ENCODE data around the gene MICB.
"Not testable (repeated sequence)": the region's sequence is repeated elsewhere in the genome, so short reads cannot be mapped to it uniquely, and the experiment has no call there.

The MICB gene

GRCh38 chr6:31502586-31502985, 4.6 kb downstream of the MICB start:
- H2AFZ ChIP-seq (ENCODE audit: low read length), result no peak overlapping the region
- peaks cover 99% of the 10 kb centered on the region for H3K79me2 ChIP-seq (ENCODE audit: low read length)
- H4K20me1 ChIP-seq (ENCODE audit: insufficient read depth, low read length), result peaks cover 56% of the 10 kb centered on the region
- TF ChIP-seq CTCF (IDR thresholded peaks at IDR 0.05; ENCODE audit: low read length) (no peak), EZH2 (optimal IDR thresholded peaks at IDR 0.05; ENCODE audit: low read depth, low read length) (no peak), EZH2phosphoT487 (IDR thresholded peaks at IDR 0.05; ENCODE audit: low read length) (no peak)
- no peak overlapping the region for H3K9ac ChIP-seq (ENCODE audit: low read length)
- H3K27ac ChIP-seq (ENCODE audit: low read length), result no peak overlapping the region
- no peaks in the 10 kb centered on the region for H3K4me1 ChIP-seq (ENCODE audit: low read length)
- DNase-seq, result no peak
- no peaks in the 10 kb centered on the region for H3K27me3 ChIP-seq (replicated peaks; ENCODE audit: insufficient read depth, low read length)
- no peak overlapping the region for H3K4me3 ChIP-seq (ENCODE audit: low read length)
- H3F3A ChIP-seq (ENCODE audit: insufficient read depth, low read length), result peaks cover under 1% of the 10 kb centered on the region
- H3K36me3 ChIP-seq (replicated peaks; ENCODE audit: insufficient read depth, low read length), result no peaks in the 10 kb centered on the region; the same call in 1 of the 2 replicates
- no peaks in the 10 kb centered on the region for H3K9me2 ChIP-seq (replicated peaks; ENCODE audit: insufficient read depth, low read length)
- H3K4me2 ChIP-seq (ENCODE audit: low read depth, low read length), result no peak overlapping the region
- H3K9me3 ChIP-seq (replicated peaks; ENCODE audit: insufficient read depth, low read length), result no peaks in the 10 kb centered on the region

- Histone ChIP-seq H3K79me2 (ENCODE audit: low read length) (peaks cover 40% of the 10 kb centered on the region), H4K20me1 (ENCODE audit: insufficient read depth, low read length) (peaks cover 18% of the 10 kb centered on the region)
- not testable (repeated sequence) for H3K9ac ChIP-seq (ENCODE audit: low read length); H3F3A ChIP-seq (ENCODE audit: insufficient read depth, low read length); H3K27me3 ChIP-seq (replicated peaks; ENCODE audit: insufficient read depth, low read length); H3K4me1 ChIP-seq (ENCODE audit: low read length); H3K9me2 ChIP-seq (replicated peaks; ENCODE audit: insufficient read depth, low read length); H2AFZ ChIP-seq (ENCODE audit: low read length); DNase-seq; H3K4me2 ChIP-seq (ENCODE audit: low read depth, low read length); H3K4me3 ChIP-seq (ENCODE audit: low read length); H3K9me3 ChIP-seq (replicated peaks; ENCODE audit: insufficient read depth, low read length); H3K27ac ChIP-seq (ENCODE audit: low read length); H3K36me3 ChIP-seq (replicated peaks; ENCODE audit: insufficient read depth, low read length)
Measured at GRCh38 chr6:31509036-31509435, 11.1 kb downstream of the MICB start.

- Histone ChIP-seq H3K4me2 (ENCODE audit: low read depth, low read length) (no peak overlapping the region), H3K9ac (ENCODE audit: low read length) (no peak overlapping the region), H3K27me3 (replicated peaks; ENCODE audit: insufficient read depth, low read length) (no peaks in the 10 kb centered on the region), H4K20me1 (ENCODE audit: insufficient read depth, low read length) (peaks cover 11% of the 10 kb centered on the region), H3K9me3 (replicated peaks; ENCODE audit: insufficient read depth, low read length) (no peaks in the 10 kb centered on the region), H3F3A (ENCODE audit: insufficient read depth, low read length) (no peaks in the 10 kb centered on the region), H3K4me3 (ENCODE audit: low read length) (no peak overlapping the region), H3K9me2 (replicated peaks; ENCODE audit: insufficient read depth, low read length) (no peaks in the 10 kb centered on the region), H2AFZ (ENCODE audit: low read length) (no peak overlapping the region), H3K79me2 (ENCODE audit: low read length) (peaks cover 30% of the 10 kb centered on the region), H3K36me3 (replicated peaks; ENCODE audit: insufficient read depth, low read length) (no peaks in the 10 kb centered on the region; the same call in none of the 2 replicates), H3K4me1 (ENCODE audit: low read length) (no peaks in the 10 kb centered on the region), H3K27ac (ENCODE audit: low read length) (no peak overlapping the region)
- TF ChIP-seq CTCF (IDR thresholded peaks at IDR 0.05; ENCODE audit: low read length), result no peak
- TF ChIP-seq EZH2 (optimal IDR thresholded peaks at IDR 0.05; ENCODE audit: low read depth, low read length), result no peak
- no peak for TF ChIP-seq EZH2phosphoT487 (IDR thresholded peaks at IDR 0.05; ENCODE audit: low read length)
- DNase-seq, result no peak
Measured at GRCh38 chr6:31510007-31510406, 12.1 kb downstream of the MICB start.

- Histone ChIP-seq H3K4me3 (ENCODE audit: low read length) (no peak overlapping the region), H3K79me2 (ENCODE audit: low read length) (no peaks in the 10 kb centered on the region), H3K4me1 (ENCODE audit: low read length) (no peaks in the 10 kb centered on the region), H3F3A (ENCODE audit: insufficient read depth, low read length) (no peaks in the 10 kb centered on the region), H4K20me1 (ENCODE audit: insufficient read depth, low read length) (no peaks in the 10 kb centered on the region), H3K27me3 (replicated peaks; ENCODE audit: insufficient read depth, low read length) (no peaks in the 10 kb centered on the region), H3K9me2 (replicated peaks; ENCODE audit: insufficient read depth, low read length) (no peaks in the 10 kb centered on the region), H3K27ac (ENCODE audit: low read length) (no peak overlapping the region), H3K36me3 (replicated peaks; ENCODE audit: insufficient read depth, low read length) (no peaks in the 10 kb centered on the region; the same call in 1 of the 2 replicates), H3K4me2 (ENCODE audit: low read depth, low read length) (no peak overlapping the region), H2AFZ (ENCODE audit: low read length) (no peak overlapping the region), H3K9ac (ENCODE audit: low read length) (no peak overlapping the region), H3K9me3 (replicated peaks; ENCODE audit: insufficient read depth, low read length) (no peaks in the 10 kb centered on the region)
- DNase-seq, result no peak
- TF ChIP-seq EZH2 (optimal IDR thresholded peaks at IDR 0.05; ENCODE audit: low read depth, low read length), result no peak
- TF ChIP-seq EZH2phosphoT487 (IDR thresholded peaks at IDR 0.05; ENCODE audit: low read length), result no peak
- no peak for TF ChIP-seq CTCF (IDR thresholded peaks at IDR 0.05; ENCODE audit: low read length)
Measured at GRCh38 chr6:31513456-31514165, 15.7 kb downstream of the MICB start.

Measured in MM.1S (cell line).